Mononuclear cell (primary cell): Measurements from ENCODE around the gene MT3. TPM values are rescaled to one million over a fixed set of nuclear protein-coding genes. Genes with fewer than 3 reads are reported as not detected.

Source experiments
- H3K27me3 ChIP-seq: 2 replicates; pipeline ENCODE4 v1.6.0; 2011; ENCODE audit warnings: low read length, control low read depth; ENCODE audit not compliant: insufficient read depth
- H3K4me1 ChIP-seq: 2 replicates; pipeline ENCODE4 v1.5.1; 2011; ENCODE audit warnings: mild to moderate bottlenecking, low read length, control low read depth; ENCODE audit not compliant: insufficient read depth
- H3K4me3 ChIP-seq: 2 replicates; pipeline ENCODE4 v1.5.1; 2011; ENCODE audit warnings: mild to moderate bottlenecking, low read length, moderate library complexity
- H3K9me3 ChIP-seq: 2 replicates; pipeline ENCODE4 v1.5.1; 2011; ENCODE audit warnings: low read depth, mild to moderate bottlenecking, control low read depth, low read length
- total RNA-seq: library from RNA; depleted of rRNA; stranded (reverse); fragments of >200 nt; gene quantifications from one replicate; pipeline ENCODE4 v1.2.3, GENCODE V29; 2012

Gene MT3
- total RNA-seq, 1 donor = 0.31 TPM

GRCh38 chr16:56600398-56600999 is 11.2 kb downstream of the MT3 start:
- H3K4me3 ChIP-seq = no peak overlapping the region
- H3K9me3 ChIP-seq = no peaks in the 10 kb centered on the region
- no peaks in the 10 kb centered on the region for H3K27me3 ChIP-seq
- no peaks in the 10 kb centered on the region for H3K4me1 ChIP-seq

GRCh38 chr16:56601325-56601724 is 12.0 kb downstream of the MT3 start:
- H3K4me1 ChIP-seq = no peaks in the 10 kb centered on the region
- no peak overlapping the region for H3K4me3 ChIP-seq
- H3K9me3 ChIP-seq = no peaks in the 10 kb centered on the region
- no peaks in the 10 kb centered on the region for H3K27me3 ChIP-seq

- H3K4me1 ChIP-seq = peaks cover 17% of the 10 kb centered on the region
- H3K9me3 ChIP-seq = no peaks in the 10 kb centered on the region
- H3K27me3 ChIP-seq = no peaks in the 10 kb centered on the region
- H3K4me3 ChIP-seq = no peak overlapping the region
These were observed 14.3 kb downstream of the MT3 start for GRCh38 chr16:56603589-56603988.

GRCh38 chr16:56604966-56605365 is 15.6 kb downstream of the MT3 start:
- Histone ChIP-seq H3K27me3 (no peaks in the 10 kb centered on the region), H3K4me3 (no peak overlapping the region), H3K4me1 (peaks cover 30% of the 10 kb centered on the region), H3K9me3 (no peaks in the 10 kb centered on the region)

GRCh38 chr16:56605475-56605874 is 16.1 kb downstream of the MT3 start:
- H3K27me3 ChIP-seq = no peaks in the 10 kb centered on the region
- no peak overlapping the region for H3K4me3 ChIP-seq
- no peaks in the 10 kb centered on the region for H3K9me3 ChIP-seq
- peaks cover 35% of the 10 kb centered on the region for H3K4me1 ChIP-seq

- Histone ChIP-seq H3K9me3 (no peaks in the 10 kb centered on the region), H3K4me3 (no peak overlapping the region), H3K4me1 (peaks cover 40% of the 10 kb centered on the region), H3K27me3 (no peaks in the 10 kb centered on the region)
These were observed 16.7 kb downstream of the MT3 start for GRCh38 chr16:56606071-56606475.

- Histone ChIP-seq H3K9me3 (no peaks in the 10 kb centered on the region), H3K4me1 (peaks cover 40% of the 10 kb centered on the region), H3K27me3 (no peaks in the 10 kb centered on the region), H3K4me3 (no peak overlapping the region)
These were observed 17.3 kb downstream of the MT3 start for GRCh38 chr16:56606476-56607108.

GRCh38 chr16:56607109-56607618 is 17.8 kb downstream of the MT3 start:
- Histone ChIP-seq H3K27me3 (no peaks in the 10 kb centered on the region), H3K4me3 (no peak overlapping the region), H3K9me3 (no peaks in the 10 kb centered on the region), H3K4me1 (peaks cover 40% of the 10 kb centered on the region)

GRCh38 chr16:56607675-56608042 is 18.3 kb downstream of the MT3 start:
- Histone ChIP-seq H3K9me3 (no peaks in the 10 kb centered on the region), H3K27me3 (no peaks in the 10 kb centered on the region), H3K4me3 (peak overlapping the region; percentile 77)

GRCh38 chr16:56608043-56608875 is 18.9 kb downstream of the MT3 start, which contains the start of gene MT2A:
Gene MT2A, plus strand, starts transcription at chr16:56608584. Its CDS starts 72 bp downstream, at chr16:56608656.
- H3K4me3 ChIP-seq = peak within 1 kb of the TSS; percentile 77
- no peaks in the 10 kb centered on the region for H3K9me3 ChIP-seq
- no peaks in the 10 kb centered on the region for H3K27me3 ChIP-seq
- peaks cover 40% of the 10 kb centered on the region for H3K4me1 ChIP-seq

More at GRCh38 chr16:56607675-56608042, 18.3 kb downstream of the MT3 start:
- peaks cover 40% of the 10 kb centered on the region for H3K4me1 ChIP-seq

- H3K9me3 ChIP-seq = no peaks in the 10 kb centered on the region
- no peaks in the 10 kb centered on the region for H3K27me3 ChIP-seq
- H3K4me3 ChIP-seq = peak overlapping the region; percentile 77
- peaks cover 40% of the 10 kb centered on the region for H3K4me1 ChIP-seq
These were observed 19.6 kb downstream of the MT3 start for GRCh38 chr16:56608876-56609462.

- Histone ChIP-seq H3K9me3 (no peaks in the 10 kb centered on the region), H3K27me3 (no peaks in the 10 kb centered on the region), H3K4me1 (peaks cover 40% of the 10 kb centered on the region), H3K4me3 (peak overlapping the region; percentile 77)
These were observed 20.2 kb downstream of the MT3 start for GRCh38 chr16:56609463-56609921.

GRCh38 chr16:56610017-56610608 is 20.8 kb downstream of the MT3 start:
- Histone ChIP-seq H3K4me3 (peak overlapping the region; percentile 77), H3K9me3 (no peaks in the 10 kb centered on the region), H3K4me1 (peaks cover 40% of the 10 kb centered on the region), H3K27me3 (no peaks in the 10 kb centered on the region)

GRCh38 chr16:56610609-56611111 is 21.3 kb downstream of the MT3 start:
- peaks cover 40% of the 10 kb centered on the region for H3K4me1 ChIP-seq
- H3K9me3 ChIP-seq = no peaks in the 10 kb centered on the region
- no peak overlapping the region for H3K4me3 ChIP-seq
- H3K27me3 ChIP-seq = no peaks in the 10 kb centered on the region
